Mesendoderm (in vitro differentiated cells): ENCODE data around the gene SYNJ2.

Source experiments
- DNase-seq: peaks from one replicate; pipeline ENCODE4 v3.0.0; 2013
- H2AK5ac ChIP-seq: 2 replicates; pipeline ENCODE4 v1.6.1; 2013; ENCODE audit warnings: low read length, inconsistent platforms
- H2BK120ac ChIP-seq: 2 replicates; pipeline ENCODE4 v1.6.1; 2013; ENCODE audit warnings: low read depth, mild to moderate bottlenecking, low read length, moderate library complexity, mixed read lengths
- H2BK15ac ChIP-seq: replicated peaks from 2 replicates; pipeline ENCODE4 v1.6.1; 2013; ENCODE audit warnings: low read depth, mild to moderate bottlenecking, moderate library complexity
- H2BK5ac ChIP-seq: 2 replicates; pipeline ENCODE4 v1.6.1; 2013; ENCODE audit warnings: low read length, inconsistent platforms
- H3K18ac ChIP-seq: 2 replicates; pipeline ENCODE4 v1.6.1; 2013; ENCODE audit warnings: mild to moderate bottlenecking, low read length, mixed read lengths
- H3K23ac ChIP-seq: one replicate; pipeline ENCODE4 v1.6.1; 2013; ENCODE audit warnings: low read length
- H3K27ac ChIP-seq: 2 replicates; pipeline ENCODE4 v1.5.1; 2013; ENCODE audit warnings: low read depth, mild to moderate bottlenecking, inconsistent platforms, low read length, moderate library complexity
- H3K27me3 ChIP-seq: 2 replicates; pipeline ENCODE4 v1.6.1; 2013; ENCODE audit warnings: low read length, control low read depth, mild to moderate bottlenecking, inconsistent platforms; ENCODE audit not compliant: insufficient read depth, poor library complexity
- H3K36me3 ChIP-seq: 2 replicates; pipeline ENCODE4 v1.6.1; 2013; ENCODE audit warnings: low read length, inconsistent platforms; ENCODE audit not compliant: control insufficient read depth, insufficient read depth
- H3K4ac ChIP-seq: one replicate; pipeline ENCODE4 v1.6.1; 2013; ENCODE audit warnings: low read depth, mild to moderate bottlenecking, low read length, moderate library complexity
- H3K4me1 ChIP-seq: 2 replicates; pipeline ENCODE4 v1.6.1; 2013; ENCODE audit warnings: low read depth, low read length, inconsistent platforms; ENCODE audit not compliant: control insufficient read depth
- H3K4me2 ChIP-seq: 2 replicates; pipeline ENCODE4 v1.6.1; 2013; ENCODE audit warnings: low read length
- H3K4me3 ChIP-seq: 2 replicates; pipeline ENCODE4 v1.5.1; 2013; ENCODE audit warnings: mild to moderate bottlenecking, low read length
- H3K56ac ChIP-seq: one replicate; pipeline ENCODE4 v1.6.1; 2013; ENCODE audit warnings: low read length
- H3K79me1 ChIP-seq: 2 replicates; pipeline ENCODE4 v1.6.1; 2013; ENCODE audit warnings: low read length, inconsistent platforms
- H3K79me2 ChIP-seq: 2 replicates; pipeline ENCODE4 v1.6.1; 2013; ENCODE audit warnings: mild to moderate bottlenecking, low read length; ENCODE audit not compliant: control insufficient read depth, insufficient read depth
- H3K9ac ChIP-seq: 2 replicates; pipeline ENCODE4 v1.6.1; 2013; ENCODE audit warnings: low read length, inconsistent platforms
- H4K5ac ChIP-seq: one replicate; pipeline ENCODE4 v1.6.1; 2013; ENCODE audit warnings: low read length
- H4K8ac ChIP-seq: one replicate; pipeline ENCODE4 v1.6.1; 2013; ENCODE audit warnings: low read depth, mild to moderate bottlenecking, control low read depth, low read length, moderate library complexity
- WGBS: extraction: QIAGEN DNeasy Blood & Tissue Kit; methylation state at CpG from one replicate; pipeline ENCODE4 v1.1.7; 2013; ENCODE audit warnings: low lambda C conversion rate, missing lambda C conversion rate; ENCODE audit not compliant: insufficient coverage; ENCODE audit errors: extremely low coverage; 5-methylcytosine and 5-hydroxymethylcytosine counted together

The SYNJ2 gene

GRCh38 chr6:157984686-157985225 is 3.1 kb downstream of the SYNJ2 start:
- H3K9ac ChIP-seq: no peak overlapping the region
- no peak overlapping the region for H3K4me3 ChIP-seq
- no peak overlapping the region for H3K18ac ChIP-seq
- H4K5ac ChIP-seq: no peak overlapping the region
- no peak overlapping the region for H4K8ac ChIP-seq
- DNase-seq: no peak
- peaks cover 29% of the 10 kb centered on the region for H3K79me2 ChIP-seq
- H3K36me3 ChIP-seq: no peaks in the 10 kb centered on the region
- no CpG with 5 or more reads among the region's 14 CpGs for WGBS
- H3K4me2 ChIP-seq: no peak overlapping the region
- H2BK15ac ChIP-seq: no peak overlapping the region
- H2AK5ac ChIP-seq: no peak overlapping the region
- H3K56ac ChIP-seq: peak overlapping the region; percentile 65
- H3K27me3 ChIP-seq: no peaks in the 10 kb centered on the region
- H3K79me1 ChIP-seq: peaks cover 6% of the 10 kb centered on the region
- H3K23ac ChIP-seq: peak overlapping the region; percentile 51
- H2BK120ac ChIP-seq: no peak overlapping the region
- H3K27ac ChIP-seq: no peak overlapping the region
- H3K4ac ChIP-seq: no peak overlapping the region
- no peak overlapping the region for H2BK5ac ChIP-seq
- H3K4me1 ChIP-seq: peaks cover 2% of the 10 kb centered on the region

- H3K27me3 ChIP-seq: no peaks in the 10 kb centered on the region
- H2AK5ac ChIP-seq: no peak overlapping the region
- H4K5ac ChIP-seq: no peak overlapping the region
- H4K8ac ChIP-seq: no peak overlapping the region
- no peak overlapping the region for H3K9ac ChIP-seq
- H3K23ac ChIP-seq: peak overlapping the region; percentile 51
- H3K4me1 ChIP-seq: peaks cover 3% of the 10 kb centered on the region
- no peak overlapping the region for H3K4me3 ChIP-seq
- H3K4ac ChIP-seq: no peak overlapping the region
- peaks cover 6% of the 10 kb centered on the region for H3K79me1 ChIP-seq
- WGBS: no CpG with 5 or more reads among the region's 13 CpGs
- H2BK15ac ChIP-seq: no peak overlapping the region
- no peak overlapping the region for H3K18ac ChIP-seq
- peak overlapping the region; percentile 49 for H3K56ac ChIP-seq
- H3K4me2 ChIP-seq: no peak overlapping the region
- H2BK5ac ChIP-seq: no peak overlapping the region
- no peaks in the 10 kb centered on the region for H3K36me3 ChIP-seq
- no peak overlapping the region for H2BK120ac ChIP-seq
- H3K79me2 ChIP-seq: peaks cover 29% of the 10 kb centered on the region
- peak; percentile 65 for DNase-seq
- peak overlapping the region; percentile 31 for H3K27ac ChIP-seq
Measured at GRCh38 chr6:157985378-157986155, 3.9 kb downstream of the SYNJ2 start.

GRCh38 chr6:157987788-157988699 is 6.4 kb downstream of the SYNJ2 start:
- Histone ChIP-seq H3K4me3 (no peak overlapping the region), H3K4me1 (peaks cover 1% of the 10 kb centered on the region), H2BK120ac (no peak overlapping the region), H3K36me3 (no peaks in the 10 kb centered on the region), H3K23ac (no peak overlapping the region), H2BK15ac (no peak overlapping the region), H4K8ac (no peak overlapping the region), H3K27ac (no peak overlapping the region), H3K79me2 (peaks cover 22% of the 10 kb centered on the region), H2BK5ac (no peak overlapping the region), H2AK5ac (no peak overlapping the region), H3K56ac (no peak overlapping the region), H3K4ac (no peak overlapping the region), H4K5ac (no peak overlapping the region), H3K18ac (no peak overlapping the region), H3K9ac (no peak overlapping the region), H3K4me2 (no peak overlapping the region), H3K79me1 (no peaks in the 10 kb centered on the region), H3K27me3 (no peaks in the 10 kb centered on the region)
- WGBS: no CpG with 5 or more reads among the region's 20 CpGs
- DNase-seq: no peak

GRCh38 chr6:157988700-157989063 is 7.0 kb downstream of the SYNJ2 start:
- no CpG with 5 or more reads among the region's 8 CpGs for whole genome bisulfite sequencing
- Histone ChIP-seq H2BK15ac (no peak overlapping the region), H2BK5ac (no peak overlapping the region), H3K36me3 (no peaks in the 10 kb centered on the region), H3K23ac (no peak overlapping the region), H3K27ac (no peak overlapping the region), H3K4me2 (no peak overlapping the region), H3K18ac (no peak overlapping the region), H4K5ac (no peak overlapping the region), H2BK120ac (no peak overlapping the region), H4K8ac (no peak overlapping the region), H3K9ac (no peak overlapping the region), H3K4ac (no peak overlapping the region), H3K79me2 (peaks cover 22% of the 10 kb centered on the region), H2AK5ac (no peak overlapping the region), H3K56ac (no peak overlapping the region), H3K27me3 (no peaks in the 10 kb centered on the region), H3K4me1 (peaks cover 1% of the 10 kb centered on the region), H3K79me1 (no peaks in the 10 kb centered on the region), H3K4me3 (no peak overlapping the region)
- no peak for DNase-seq

GRCh38 chr6:157989541-157990289 is 8.1 kb downstream of the SYNJ2 start:
- Histone ChIP-seq H3K56ac (peak overlapping the region; percentile 37), H3K36me3 (no peaks in the 10 kb centered on the region), H2BK120ac (no peak overlapping the region), H3K18ac (no peak overlapping the region), H3K4me3 (no peak overlapping the region), H3K79me1 (no peaks in the 10 kb centered on the region), H4K8ac (no peak overlapping the region), H3K4me2 (no peak overlapping the region), H3K27ac (no peak overlapping the region), H3K4ac (no peak overlapping the region), H2AK5ac (no peak overlapping the region), H3K9ac (no peak overlapping the region), H3K23ac (peak overlapping the region; percentile 24), H2BK5ac (no peak overlapping the region), H2BK15ac (no peak overlapping the region), H3K79me2 (peaks cover 26% of the 10 kb centered on the region), H3K4me1 (peaks cover 1% of the 10 kb centered on the region), H3K27me3 (no peaks in the 10 kb centered on the region), H4K5ac (no peak overlapping the region)
- no peak for DNase-seq
- WGBS: no CpG with 5 or more reads among the region's 22 CpGs
